ENCODE measurements around the gene COL11A1.
"Not testable (repeated sequence)": the region's sequence is repeated elsewhere in the genome, so short reads cannot be mapped to it uniquely, and the experiment has no call there.

Gene COL11A1

GRCh38 chr1:102840741-102841140 lies 267.6 kb downstream of the COL11A1 start:
- H3K9me3 Mint-ChIP-seq: no peaks in the 10 kb centered on the region
- H3K4me1 Mint-ChIP-seq: peaks cover 5% of the 10 kb centered on the region
- no peaks in the 10 kb centered on the region for H3K36me3 Mint-ChIP-seq (ENCODE audit: low read depth)
- no peak for DNase-seq
- H3K27me3 Mint-ChIP-seq (ENCODE audit: low read depth, poor library complexity): peaks cover 4% of the 10 kb centered on the region
- no peak overlapping the region for H3K27ac Mint-ChIP-seq
- TF ChIP-seq CTCF (IDR thresholded peaks at IDR 0.05): no peak
- H3K4me3 Mint-ChIP-seq: no peak overlapping the region

- Mint-ChIP-seq H3K9me3 (peaks cover 11% of the 10 kb centered on the region), H3K36me3 (ENCODE audit: low read depth) (no peaks in the 10 kb centered on the region), H3K4me1 (peaks cover 5% of the 10 kb centered on the region), H3K4me3 (no peak overlapping the region), H3K27me3 (ENCODE audit: low read depth, poor library complexity) (peaks cover 4% of the 10 kb centered on the region), H3K27ac (no peak overlapping the region)
- no peak for DNase-seq
- TF ChIP-seq CTCF (IDR thresholded peaks at IDR 0.05): no peak
Observed at GRCh38 chr1:102838016-102838415, 270.3 kb downstream of the COL11A1 start.

GRCh38 chr1:102837551-102837950 lies 270.8 kb downstream of the COL11A1 start:
- Mint-ChIP-seq H3K36me3 (ENCODE audit: low read depth) (no peaks in the 10 kb centered on the region), H3K27ac (no peak overlapping the region)

GRCh38 chr1:102836991-102837390 lies 271.3 kb downstream of the COL11A1 start:
- Mint-ChIP-seq H3K27ac (no peak overlapping the region), H3K4me3 (no peak overlapping the region), H3K9me3 (peaks cover 18% of the 10 kb centered on the region), H3K36me3 (ENCODE audit: low read depth) (no peaks in the 10 kb centered on the region), H3K4me1 (peaks cover 5% of the 10 kb centered on the region), H3K27me3 (ENCODE audit: low read depth, poor library complexity) (peaks cover 4% of the 10 kb centered on the region)
- TF ChIP-seq CTCF (IDR thresholded peaks at IDR 0.05): no peak
- DNase-seq: no peak

More at GRCh38 chr1:102837551-102837950, 270.8 kb downstream of the COL11A1 start:
- Mint-ChIP-seq H3K4me3 (no peak overlapping the region), H3K4me1 (peaks cover 5% of the 10 kb centered on the region), H3K27me3 (ENCODE audit: low read depth, poor library complexity) (peaks cover 4% of the 10 kb centered on the region), H3K9me3 (peaks cover 15% of the 10 kb centered on the region)
- no peak for TF ChIP-seq CTCF (IDR thresholded peaks at IDR 0.05)
- DNase-seq: no peak

GRCh38 chr1:102834688-102835320 lies 273.5 kb downstream of the COL11A1 start:
- Mint-ChIP-seq H3K36me3 (ENCODE audit: low read depth) (no peaks in the 10 kb centered on the region), H3K27me3 (ENCODE audit: low read depth, poor library complexity) (peaks cover 4% of the 10 kb centered on the region), H3K9me3 (peaks cover 36% of the 10 kb centered on the region), H3K27ac (no peak overlapping the region), H3K4me3 (no peak overlapping the region), H3K4me1 (peaks cover 5% of the 10 kb centered on the region)
- no peak for TF ChIP-seq CTCF (IDR thresholded peaks at IDR 0.05)
- DNase-seq: no peak

- no peak for TF ChIP-seq CTCF (IDR thresholded peaks at IDR 0.05)
- Mint-ChIP-seq H3K9me3 (peaks cover 36% of the 10 kb centered on the region), H3K4me1 (peaks cover 5% of the 10 kb centered on the region), H3K4me3 (no peak overlapping the region), H3K36me3 (ENCODE audit: low read depth) (no peaks in the 10 kb centered on the region), H3K27me3 (ENCODE audit: low read depth, poor library complexity) (no peaks in the 10 kb centered on the region), H3K27ac (no peak overlapping the region)
- no peak for DNase-seq
Observed at GRCh38 chr1:102833151-102833550, 275.2 kb downstream of the COL11A1 start.

- peaks cover 21% of the 10 kb centered on the region for H3K9me3 Mint-ChIP-seq
- not testable (repeated sequence) for H3K4me3 Mint-ChIP-seq; H3K4me1 Mint-ChIP-seq; H3K27me3 Mint-ChIP-seq (ENCODE audit: low read depth, poor library complexity); H3K36me3 Mint-ChIP-seq (ENCODE audit: low read depth); H3K27ac Mint-ChIP-seq; DNase-seq
Observed at GRCh38 chr1:102826706-102827105, 281.6 kb downstream of the COL11A1 start.
